Tibial nerve (tissue), 4 donors: Measurements from ENCODE around the gene TDRD3. TPM values are rescaled to one million over a fixed set of nuclear protein-coding genes. Genes with fewer than 3 reads are reported as not detected.

ENCODE experiments used
- DNase-seq, 2 donors: peaks; one replicate each; pipeline ENCODE4 v3.0.0-alpha.2; 2019; ENCODE audit warnings: low spot score in 2 of 2
- H3K27ac ChIP-seq, 4 donors: fragments of 200-600 bp; sonication (generic) in 3 of 4; one replicate each; pipeline ENCODE4 v1.5.1; 2017 to 2019; ENCODE audit warnings: mild to moderate bottlenecking in 1 of 4
- H3K27me3 ChIP-seq, 2 donors: fragments of 200-600 bp; sonication (generic) in 1 of 2; one replicate each; pipeline versions ENCODE4 v1.5.1 to v1.6.0; 2017 to 2019
- H3K36me3 ChIP-seq, 3 donors: fragments of 200-600 bp; sonication (generic); one replicate each; pipeline ENCODE4 v1.5.1; 2018 to 2019
- H3K4me1 ChIP-seq, 4 donors: fragments of 200-600 bp; sonication (generic) in 3 of 4; one replicate each; pipeline ENCODE4 v1.5.1; 2017 to 2019
- H3K4me3 ChIP-seq, 4 donors: fragments of 200-600 bp; sonication (generic) in 3 of 4; one replicate each; pipeline ENCODE4 v1.5.1; 2017 to 2019; ENCODE audit warnings: mild to moderate bottlenecking in 1 of 4, moderate library complexity in 1 of 4
- H3K9me3 ChIP-seq, 4 donors: fragments of 200-600 bp; sonication (generic) in 3 of 4; one replicate each; pipeline ENCODE4 v1.5.1; 2017 to 2019
- EP300 ChIP-seq, 2 donors: sonication (generic); formaldehyde crosslinking; IDR thresholded peaks; one replicate each; pipeline ENCODE4 v1.6.1; 2017; ENCODE audit warnings: antibody characterized with exemption in 2 of 2, mild to moderate bottlenecking in 1 of 2
- POLR2A ChIP-seq, 2 donors: fragments of 450-650 bp; IDR thresholded peaks; one replicate each; pipeline ENCODE4 v1.6.1; 2017; ENCODE audit warnings: antibody characterized with exemption in 2 of 2, mild to moderate bottlenecking in 2 of 2, moderate library complexity in 2 of 2
- WGBS, 2 donors: methylation state at CpG; one replicate each; pipeline ENCODE4 v1.1.5; 2018; 5-methylcytosine and 5-hydroxymethylcytosine counted together
- total RNA-seq, 4 donors: library from RNA; depleted of rRNA; stranded (reverse); fragments of >200 nt; gene quantifications; one replicate each; pipeline ENCODE4 v1.1.0, GENCODE V29; 2016
- TF ChIP-seq, protein P1 (sequence below), 5 experiments: fragments of 200-600 bp in 3 of 5; fragments of 450-650 bp in 2 of 5; sonication (generic) in 3 of 5; IDR thresholded peaks; one replicate each; pipeline ENCODE4 v1.5.1; 2016 to 2019; ENCODE audit warnings: antibody characterized with exemption in 5 of 5, mild to moderate bottlenecking in 3 of 5, moderate library complexity in 2 of 5

TDRD3 gene
- total RNA-seq, 4 donors from 2014 or later = 31.2 to 38.5 (median 35.1) TPM

DNA sequence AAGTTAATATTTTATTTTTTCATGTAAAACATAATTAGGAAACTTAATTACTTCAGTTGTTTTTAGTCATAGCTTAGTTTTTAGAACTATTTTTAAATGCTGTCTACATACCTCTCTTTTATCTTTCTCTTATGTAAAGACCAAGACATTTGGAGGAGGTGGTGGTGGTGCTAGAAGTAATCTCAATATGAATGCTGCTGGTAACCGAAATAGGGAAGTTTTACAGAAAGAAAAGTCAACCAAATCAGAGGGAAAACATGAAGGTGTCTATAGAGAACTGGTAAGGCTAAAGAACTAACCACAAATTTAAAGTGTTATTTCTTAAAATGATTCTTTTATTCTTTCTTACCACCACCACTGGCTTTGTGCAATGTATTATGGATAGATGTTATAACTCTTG lies 97.3 kb downstream of the TDRD3 start:
- Histone ChIP-seq H3K4me1 (no peaks in the 10 kb centered on the region), H3K36me3 (peaks cover 0 to 86% (median 5%) of the 10 kb centered on the region in 3 donors), H3K9me3 (no peaks in the 10 kb centered on the region), H3K27ac (no peak overlapping the region), H3K27me3 (no peaks in the 10 kb centered on the region), H3K4me3 (no peak overlapping the region)
- 72 to 79% methylated on average over 1 of the region's 1 CpG for whole genome bisulfite sequencing, 2 donors
- DNase-seq = no peak
- no peak for TF ChIP-seq POLR2A (IDR thresholded peaks at IDR 0.05)
- no peak for TF ChIP-seq EP300 (IDR thresholded peaks at IDR 0.05)
- TF ChIP-seq, protein P1, sequence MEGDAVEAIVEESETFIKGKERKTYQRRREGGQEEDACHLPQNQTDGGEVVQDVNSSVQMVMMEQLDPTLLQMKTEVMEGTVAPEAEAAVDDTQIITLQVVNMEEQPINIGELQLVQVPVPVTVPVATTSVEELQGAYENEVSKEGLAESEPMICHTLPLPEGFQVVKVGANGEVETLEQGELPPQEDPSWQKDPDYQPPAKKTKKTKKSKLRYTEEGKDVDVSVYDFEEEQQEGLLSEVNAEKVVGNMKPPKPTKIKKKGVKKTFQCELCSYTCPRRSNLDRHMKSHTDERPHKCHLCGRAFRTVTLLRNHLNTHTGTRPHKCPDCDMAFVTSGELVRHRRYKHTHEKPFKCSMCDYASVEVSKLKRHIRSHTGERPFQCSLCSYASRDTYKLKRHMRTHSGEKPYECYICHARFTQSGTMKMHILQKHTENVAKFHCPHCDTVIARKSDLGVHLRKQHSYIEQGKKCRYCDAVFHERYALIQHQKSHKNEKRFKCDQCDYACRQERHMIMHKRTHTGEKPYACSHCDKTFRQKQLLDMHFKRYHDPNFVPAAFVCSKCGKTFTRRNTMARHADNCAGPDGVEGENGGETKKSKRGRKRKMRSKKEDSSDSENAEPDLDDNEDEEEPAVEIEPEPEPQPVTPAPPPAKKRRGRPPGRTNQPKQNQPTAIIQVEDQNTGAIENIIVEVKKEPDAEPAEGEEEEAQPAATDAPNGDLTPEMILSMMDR (IDR thresholded peaks at IDR 0.05) = no peak

DNA sequence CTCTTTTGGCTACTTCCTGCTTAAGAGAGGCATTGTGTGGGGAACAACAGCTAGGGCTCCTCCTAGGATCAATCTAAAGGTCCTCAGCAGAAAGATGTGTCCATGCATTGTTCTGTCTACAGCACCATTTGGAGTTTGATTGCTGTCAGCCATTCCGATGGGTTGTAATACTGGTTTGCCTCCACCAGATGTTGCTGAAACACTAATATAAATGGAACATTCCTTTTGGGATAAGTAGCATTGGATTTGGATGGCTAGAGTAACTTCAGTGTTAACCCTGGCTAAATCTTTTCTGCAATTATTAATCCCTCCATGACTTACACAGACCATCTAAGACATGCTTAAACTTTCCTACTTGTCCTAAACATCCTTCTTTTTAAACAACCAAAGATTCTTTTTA lies 104.2 kb downstream of the TDRD3 start:
- TF ChIP-seq POLR2A (IDR thresholded peaks at IDR 0.05) (no peak), EP300 (IDR thresholded peaks at IDR 0.05) (no peak)
- TF ChIP-seq, protein P1 (IDR thresholded peaks at IDR 0.05) = no peak
- peaks cover 0 to 30% (median 2%) of the 10 kb centered on the region in 4 donors for H3K9me3 ChIP-seq
- no peak overlapping the region for H3K4me3 ChIP-seq
- no peak overlapping the region for H3K27ac ChIP-seq
- 94% methylated on average over 1 of the region's 1 CpG for WGBS, 2 donors
- H3K4me1 ChIP-seq = no peaks in the 10 kb centered on the region
- DNase-seq = no peak
- H3K36me3 ChIP-seq = peaks cover 0 to 94% (median 5%) of the 10 kb centered on the region in 3 donors
- no peaks in the 10 kb centered on the region for H3K27me3 ChIP-seq

DNA sequence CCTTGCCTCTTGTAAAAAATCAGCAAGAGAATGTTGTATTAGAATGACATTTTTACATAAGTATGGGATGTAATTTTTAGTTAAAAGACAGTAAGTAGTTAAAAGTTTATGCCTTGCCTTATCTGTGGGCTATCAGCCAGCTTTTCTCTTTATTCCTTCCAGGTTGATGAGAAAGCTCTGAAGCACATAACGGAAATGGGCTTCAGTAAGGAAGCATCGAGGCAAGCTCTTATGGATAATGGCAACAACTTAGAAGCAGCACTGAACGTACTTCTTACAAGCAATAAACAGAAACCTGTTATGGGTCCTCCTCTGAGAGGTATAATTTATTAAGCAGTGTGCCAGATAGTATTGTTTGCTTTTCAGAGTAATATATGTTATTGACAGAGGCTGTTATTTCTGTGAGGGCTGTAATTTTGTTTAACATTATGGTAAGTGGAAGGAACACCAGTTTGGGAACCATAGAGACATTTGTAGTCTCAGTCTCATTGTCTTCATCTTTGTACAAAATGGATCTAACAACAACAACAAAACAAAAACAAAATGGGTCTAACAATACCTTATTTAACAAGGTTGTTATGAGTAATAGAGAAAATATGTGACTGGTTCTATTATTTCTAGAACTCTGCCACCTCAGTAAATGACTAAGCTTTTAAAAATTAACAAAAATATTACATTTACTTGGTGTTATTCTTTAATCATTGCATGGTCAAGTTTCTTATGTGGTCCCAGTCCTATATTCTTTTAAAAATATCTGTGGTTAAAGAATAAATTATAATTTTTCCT lies 112.8 kb downstream of the TDRD3 start:
- TF ChIP-seq, protein P1 (IDR thresholded peaks at IDR 0.05) = no peak
- TF ChIP-seq EP300 (IDR thresholded peaks at IDR 0.05) = no peak
- H3K4me1 ChIP-seq = no peaks in the 10 kb centered on the region
- H3K27ac ChIP-seq = no peak overlapping the region
- peaks cover 0 to 65% (median 0%) of the 10 kb centered on the region in 3 donors for H3K36me3 ChIP-seq
- peaks cover 0 to 16% (median 2%) of the 10 kb centered on the region in 4 donors for H3K9me3 ChIP-seq
- H3K27me3 ChIP-seq = no peaks in the 10 kb centered on the region
- WGBS, 2 donors = 79 to 80% methylated on average over 3 of the region's 3 CpGs
- no peak overlapping the region for H3K4me3 ChIP-seq
- DNase-seq = no peak

DNA sequence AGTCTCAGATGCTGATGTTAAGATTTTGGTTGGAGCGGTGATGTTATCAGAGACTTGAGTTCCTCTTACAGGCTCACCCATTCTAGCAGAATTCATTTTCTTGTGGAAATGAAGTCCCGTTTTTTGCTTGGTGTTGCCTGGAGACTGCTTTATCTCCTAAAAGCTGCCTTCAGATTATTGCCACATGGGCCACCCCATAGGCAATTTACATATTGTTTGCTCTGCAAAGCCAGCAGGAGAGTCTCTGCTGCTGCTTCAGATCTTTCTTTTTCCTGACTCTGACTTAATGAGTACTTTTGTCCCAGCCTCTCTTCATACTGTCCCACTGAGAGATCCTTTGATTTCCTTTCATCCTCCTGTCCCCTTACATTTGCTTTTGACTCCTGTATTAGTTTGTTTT lies 114.6 kb downstream of the TDRD3 start:
- peaks cover 0 to 16% (median 0%) of the 10 kb centered on the region in 4 donors for H3K9me3 ChIP-seq
- H3K36me3 ChIP-seq = peaks cover 0 to 62% (median 0%) of the 10 kb centered on the region in 3 donors
- no peak overlapping the region for H3K27ac ChIP-seq
- 79 to 91% methylated on average over 2 of the region's 2 CpGs for WGBS, 2 donors
- DNase-seq = no peak
- H3K27me3 ChIP-seq = no peaks in the 10 kb centered on the region
- no peaks in the 10 kb centered on the region for H3K4me1 ChIP-seq
- TF ChIP-seq EP300 (IDR thresholded peaks at IDR 0.05) (no peak), POLR2A (IDR thresholded peaks at IDR 0.05) (no peak)
- TF ChIP-seq, protein P1 (IDR thresholded peaks at IDR 0.05) = no peak
- H3K4me3 ChIP-seq = no peak overlapping the region

DNA sequence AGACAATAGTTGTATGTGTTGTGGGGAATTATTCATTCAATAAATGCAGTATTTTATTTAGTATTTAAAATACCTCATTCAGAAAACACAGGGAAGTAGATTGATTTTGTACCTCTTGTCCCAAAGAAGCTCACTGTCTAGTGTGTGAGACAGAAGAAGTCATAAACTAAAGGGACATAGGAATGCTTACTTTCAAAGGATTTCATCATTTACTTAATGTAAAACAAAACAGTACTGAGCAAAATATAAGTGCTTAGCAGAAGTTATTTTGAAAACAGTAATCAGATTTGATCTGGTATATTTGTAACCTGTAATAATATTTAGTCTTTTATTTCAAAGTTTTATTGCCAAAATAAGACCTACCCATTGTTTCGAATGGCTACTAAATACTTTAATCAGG lies 117.9 kb downstream of the TDRD3 start:
- no peak for DNase-seq
- peaks cover 0 to 16% (median 0%) of the 10 kb centered on the region in 4 donors for H3K9me3 ChIP-seq
- WGBS, 2 donors = 92 to 100% methylated on average over 1 of the region's 1 CpG
- H3K4me1 ChIP-seq = no peaks in the 10 kb centered on the region
- TF ChIP-seq POLR2A (IDR thresholded peaks at IDR 0.05) = no peak
- no peak for TF ChIP-seq EP300 (IDR thresholded peaks at IDR 0.05)
- TF ChIP-seq, protein P1 (IDR thresholded peaks at IDR 0.05) = no peak
- peaks cover 0 to 67% (median 0%) of the 10 kb centered on the region in 3 donors for H3K36me3 ChIP-seq
- H3K4me3 ChIP-seq = no peak overlapping the region
- H3K27ac ChIP-seq = no peak overlapping the region
- H3K27me3 ChIP-seq = no peaks in the 10 kb centered on the region
